Left lung (tissue), 10 donors: ENCODE data around the gene CLTCL1. TPM values are rescaled to one million over a fixed set of nuclear protein-coding genes. Genes with fewer than 3 reads are reported as not detected.

Experiments used
- ATAC-seq: fragments of 200-7000 bp; cut with Tn5 transposase; one replicate; pipeline ENCODE4 v1.9.1; 2020; ENCODE audit warnings: moderate library complexity
- DNase-seq, 4 donors: peaks; one replicate each; pipeline ENCODE4 v3.0.0-alpha.2; 2013 to 2020
- H3K27ac ChIP-seq, 2 donors: fragments of 200-600 bp; sonication (generic) in 1 of 2; one replicate each; pipeline versions ENCODE4 v1.5.0 to v1.8.0; 2020 to 2021
- H3K27me3 ChIP-seq, 2 donors: fragments of 200-600 bp; sonication (generic) in 1 of 2; one replicate each; pipeline versions ENCODE4 v1.5.0 to v1.8.0; 2020 to 2021
- H3K36me3 ChIP-seq, 2 donors: fragments of 200-600 bp; sonication (generic) in 1 of 2; one replicate each; pipeline versions ENCODE4 v1.5.0 to v1.8.0; 2020 to 2021
- H3K4me1 ChIP-seq, 2 donors: fragments of 200-600 bp; one replicate each; pipeline ENCODE4 v1.8.0; 2021
- H3K4me3 ChIP-seq, 2 donors: fragments of 200-600 bp; sonication (generic) in 1 of 2; one replicate each; pipeline versions ENCODE4 v1.5.0 to v1.8.0; 2020 to 2021; ENCODE audit warnings: mild to moderate bottlenecking in 1 of 2
- H3K9me3 ChIP-seq, 2 donors: fragments of 200-600 bp; sonication (generic) in 1 of 2; one replicate each; pipeline versions ENCODE4 v1.5.0 to v1.8.0; 2020 to 2021
- intact Hi-C, 2 donors: fragments of 100-400 bp; cut with DNase I; formaldehyde crosslinking; loops; one replicate each; pipeline versions ENCODE4 v1.11.2 to v1.14.2; 2022
- polyA plus RNA-seq, 6 donors: library from polyadenylated mRNA; unstranded; fragments of 120-200 nt; gene quantifications; one replicate each; pipeline ENCODE4 v1.2.1, GENCODE V29; 2013; ENCODE audit not compliant: insufficient read length in 6 of 6
- total RNA-seq, 2 donors: library from RNA; stranded (reverse); fragmentation: NEBNext Ultra II Directional; extraction: Animal tissue kit (Norgen Biotek cat#: 25700); gene quantifications; one replicate each; pipeline ENCODE4 v1.2.1, GENCODE V29; 2021
- TF ChIP-seq, protein P1 (sequence below), 2 donors: fragments of 200-600 bp; sonication (generic) in 1 of 2; IDR thresholded peaks; one replicate each; pipeline versions ENCODE4 v1.5.0 to v1.8.0; 2021; ENCODE audit warnings: antibody characterized with exemption in 2 of 2
- donor health status: DM: no; HTN: yes; CAD: no.
- donor health status: DM: no; HTN: no; CAD: no.

Gene CLTCL1
- total and polyA plus RNA-seq, 8 donors: 5.7 to 11.3 (median 9.0) TPM

DNA sequence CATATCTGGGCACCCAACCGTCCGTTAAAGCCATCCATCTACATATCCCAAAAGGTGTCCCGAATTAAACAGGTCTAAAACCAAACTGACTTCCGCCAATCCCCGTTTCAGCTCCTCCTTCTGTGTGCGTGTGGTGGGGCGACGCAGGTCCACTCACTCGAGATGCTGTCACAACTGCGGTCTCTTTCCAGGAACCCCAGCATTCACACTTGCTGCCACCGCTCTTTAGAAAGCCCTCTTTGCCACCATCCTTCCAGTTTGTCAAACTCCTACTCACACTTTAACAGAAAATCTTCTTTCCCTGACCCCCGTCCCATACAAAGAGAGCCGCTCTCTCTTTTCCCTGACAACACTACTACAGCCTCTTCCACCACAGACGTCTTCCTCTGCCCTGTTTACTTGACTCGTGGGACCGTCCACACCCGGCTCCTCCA, 147.5 kb downstream of the CLTCL1 start:
- H3K36me3 ChIP-seq: peaks cover 0 to 39% of the 10 kb centered on the region in 2 donors
- no peaks in the 10 kb centered on the region for H3K9me3 ChIP-seq
- peak overlapping the region in 1 of 2 donors; percentile 73 for H3K27ac ChIP-seq
- H3K4me3 ChIP-seq: peak overlapping the region; percentile 84 to 86
- peaks cover 6 to 19% of the 10 kb centered on the region in 2 donors for H3K4me1 ChIP-seq
- TF ChIP-seq, protein P1, sequence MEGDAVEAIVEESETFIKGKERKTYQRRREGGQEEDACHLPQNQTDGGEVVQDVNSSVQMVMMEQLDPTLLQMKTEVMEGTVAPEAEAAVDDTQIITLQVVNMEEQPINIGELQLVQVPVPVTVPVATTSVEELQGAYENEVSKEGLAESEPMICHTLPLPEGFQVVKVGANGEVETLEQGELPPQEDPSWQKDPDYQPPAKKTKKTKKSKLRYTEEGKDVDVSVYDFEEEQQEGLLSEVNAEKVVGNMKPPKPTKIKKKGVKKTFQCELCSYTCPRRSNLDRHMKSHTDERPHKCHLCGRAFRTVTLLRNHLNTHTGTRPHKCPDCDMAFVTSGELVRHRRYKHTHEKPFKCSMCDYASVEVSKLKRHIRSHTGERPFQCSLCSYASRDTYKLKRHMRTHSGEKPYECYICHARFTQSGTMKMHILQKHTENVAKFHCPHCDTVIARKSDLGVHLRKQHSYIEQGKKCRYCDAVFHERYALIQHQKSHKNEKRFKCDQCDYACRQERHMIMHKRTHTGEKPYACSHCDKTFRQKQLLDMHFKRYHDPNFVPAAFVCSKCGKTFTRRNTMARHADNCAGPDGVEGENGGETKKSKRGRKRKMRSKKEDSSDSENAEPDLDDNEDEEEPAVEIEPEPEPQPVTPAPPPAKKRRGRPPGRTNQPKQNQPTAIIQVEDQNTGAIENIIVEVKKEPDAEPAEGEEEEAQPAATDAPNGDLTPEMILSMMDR (IDR thresholded peaks at IDR 0.05): no peak
- DNase-seq (no peak), ATAC-seq (peak; percentile 12)
- peaks cover 13 to 22% of the 10 kb centered on the region in 2 donors for H3K27me3 ChIP-seq
- intact Hi-C loops: no loop called here

DNA sequence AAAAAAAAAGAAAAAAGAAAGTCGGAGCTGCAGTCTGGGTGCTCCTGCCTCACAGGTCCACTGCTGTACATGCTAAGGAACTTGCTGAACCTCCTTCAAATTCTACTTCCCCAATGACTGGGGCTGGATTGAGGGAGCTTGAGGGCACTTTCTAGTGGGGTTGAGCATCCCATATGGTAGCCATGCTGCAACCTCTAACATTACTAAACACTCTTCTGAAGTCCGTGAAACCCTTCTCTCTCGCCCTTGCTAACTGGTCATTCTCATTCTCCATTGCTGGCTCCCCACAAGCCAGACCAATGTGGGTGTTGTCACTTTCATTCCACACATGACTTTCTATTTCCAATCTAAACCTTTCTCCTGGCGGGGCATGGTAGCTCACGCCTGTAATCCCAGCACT, 148.3 kb downstream of the CLTCL1 start:
- intact Hi-C loops: no loop called here

DNA sequence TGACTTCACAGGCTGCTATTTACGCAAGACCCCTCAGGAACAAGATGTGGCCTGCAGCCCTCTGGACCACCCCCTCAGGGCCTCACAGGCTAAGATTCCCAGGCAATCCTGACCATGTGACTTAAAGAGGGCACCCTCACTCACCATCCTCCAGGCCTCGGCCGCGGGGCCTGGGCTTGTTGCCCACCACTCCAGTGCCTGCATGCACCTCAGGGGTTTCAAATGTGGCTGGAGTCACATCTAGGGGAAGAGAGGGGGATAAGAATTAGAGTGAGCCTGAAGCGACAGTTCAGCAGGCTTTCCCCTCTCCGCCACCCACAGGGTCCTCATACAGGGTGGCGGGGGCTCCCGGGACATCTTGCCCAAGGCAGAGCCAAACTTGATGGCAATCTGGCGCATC, 149.1 kb downstream of the CLTCL1 start:
- Histone ChIP-seq H3K27me3 (peaks cover 0 to 6% of the 10 kb centered on the region in 2 donors), H3K4me1 (peaks cover 6 to 18% of the 10 kb centered on the region in 2 donors), H3K9me3 (no peaks in the 10 kb centered on the region), H3K36me3 (peaks cover 0 to 55% of the 10 kb centered on the region in 2 donors), H3K27ac (no peak overlapping the region), H3K4me3 (no peak overlapping the region)
- TF ChIP-seq, protein P1 (IDR thresholded peaks at IDR 0.05): no peak
- DNase-seq: no peak
- intact Hi-C loops: no loop called here
- ATAC-seq: no peak

More for the DNA sequence above, 148.3 kb downstream of the CLTCL1 start:
- peak overlapping the region in 1 of 2 donors; percentile 86 for H3K4me3 ChIP-seq
- H3K27me3 ChIP-seq: peaks cover 5 to 14% of the 10 kb centered on the region in 2 donors
- ATAC-seq (no peak), DNase-seq (no peak)
- TF ChIP-seq, protein P1 (IDR thresholded peaks at IDR 0.05): no peak
- no peaks in the 10 kb centered on the region for H3K9me3 ChIP-seq
- H3K27ac ChIP-seq: no peak overlapping the region
- H3K4me1 ChIP-seq: peaks cover 6 to 18% of the 10 kb centered on the region in 2 donors
- H3K36me3 ChIP-seq: peaks cover 0 to 47% of the 10 kb centered on the region in 2 donors

DNA sequence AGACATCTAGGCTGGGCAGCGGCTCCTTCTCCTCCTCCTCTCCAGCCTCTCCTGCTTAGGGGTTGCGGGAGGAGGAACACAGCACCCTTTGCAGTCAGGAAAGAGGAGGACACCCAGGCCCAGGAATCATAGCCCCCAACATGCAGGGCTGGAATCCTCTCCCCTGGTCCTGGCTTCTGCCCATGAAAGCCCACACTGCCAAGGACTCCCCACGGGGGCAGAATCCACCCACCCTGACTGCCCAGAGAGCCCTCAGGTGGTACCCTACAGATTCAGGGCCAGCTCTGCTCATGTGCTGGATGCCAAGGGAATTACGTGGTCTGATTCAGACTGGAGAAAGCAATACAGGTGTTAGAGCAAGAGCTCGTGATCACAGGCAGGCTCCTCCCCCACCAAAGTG, 151.5 kb downstream of the CLTCL1 start:
- intact Hi-C loops: no loop called here
- Histone ChIP-seq H3K36me3 (peaks cover 0 to 79% of the 10 kb centered on the region in 2 donors), H3K27me3 (no peaks in the 10 kb centered on the region), H3K4me3 (no peak overlapping the region), H3K9me3 (no peaks in the 10 kb centered on the region), H3K4me1 (peaks cover 6 to 17% of the 10 kb centered on the region in 2 donors), H3K27ac (no peak overlapping the region)
- TF ChIP-seq, protein P1 (IDR thresholded peaks at IDR 0.05): no peak
- no peak for ATAC-seq
- no peak for DNase-seq

DNA sequence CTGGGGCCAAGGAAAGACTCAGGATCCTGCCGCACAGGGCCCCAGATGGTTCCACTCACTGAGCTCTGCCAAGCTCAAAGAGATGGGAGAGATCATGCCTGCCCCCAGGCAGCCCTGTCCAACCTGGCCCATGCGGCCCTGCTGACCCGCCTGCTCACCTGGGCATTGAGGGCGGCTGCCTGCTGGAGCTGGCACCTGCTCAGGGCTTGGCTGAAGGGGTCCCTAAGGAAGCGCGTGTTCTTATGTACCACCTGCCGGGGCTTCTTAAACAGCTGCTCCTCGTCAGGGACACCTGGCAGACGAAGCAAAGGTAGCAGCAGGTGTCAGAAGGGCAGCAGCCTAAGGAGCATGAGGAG, 152.5 kb downstream of the CLTCL1 start:
- H3K36me3 ChIP-seq: peaks cover 0 to 89% of the 10 kb centered on the region in 2 donors
- H3K4me1 ChIP-seq: peaks cover 6 to 13% of the 10 kb centered on the region in 2 donors
- TF ChIP-seq, protein P1 (IDR thresholded peaks at IDR 0.05): no peak
- no peaks in the 10 kb centered on the region for H3K27me3 ChIP-seq
- no peak overlapping the region for H3K4me3 ChIP-seq
- H3K9me3 ChIP-seq: no peaks in the 10 kb centered on the region
- DNase-seq (no peak), ATAC-seq (no peak)
- no peak overlapping the region for H3K27ac ChIP-seq
- intact Hi-C loops: no loop called here
